Activated CD8-positive, alpha-beta memory T cell treated with anti-CD3 and anti-CD28 coated beads, Interleukin-2, amount 10 ng/mL, durations not matched to agents 7 days and 5 days (primary cell): ENCODE data around the gene ENO1. TPM values are rescaled to one million over a fixed set of nuclear protein-coding genes. Genes with fewer than 3 reads are reported as not detected.
"Not testable (repeated sequence)": the region's sequence is repeated elsewhere in the genome, so short reads cannot be mapped to it uniquely, and the experiment has no call there.

Experiments
- ATAC-seq: fragments of 150-1000 bp; cut with Tn5 transposase; one replicate; pipeline ENCODE4 v1.10.0; 2021; ENCODE audit warnings: moderate library complexity
- CTCF ChIA-PET: fragments of 350-600 bp; sonication (Branson Sonifier 250); formaldehyde crosslinking; loops from one replicate; lab custom pipeline; 2021; ENCODE audit warnings: antibody characterized with exemption; lab: Charles Lee
- DNase-seq: peaks from one replicate; pipeline ENCODE4 v3.0.0-alpha.2; 2020
- H3K27ac Mint-ChIP-seq: one replicate; pipeline ENCODE4 v1.8.0; 2021; ENCODE audit warnings: mild to moderate bottlenecking, mixed read lengths
- H3K27me3 Mint-ChIP-seq: one replicate; pipeline ENCODE4 v1.8.0; 2021; ENCODE audit warnings: mixed read lengths
- H3K36me3 Mint-ChIP-seq: one replicate; pipeline ENCODE4 v1.8.0; 2021; ENCODE audit warnings: mild to moderate bottlenecking, mixed read lengths
- H3K4me1 Mint-ChIP-seq: one replicate; pipeline ENCODE4 v1.8.0; 2021; ENCODE audit warnings: mixed read lengths
- H3K4me3 Mint-ChIP-seq: one replicate; pipeline ENCODE4 v1.8.0; 2021; ENCODE audit warnings: mild to moderate bottlenecking, moderate library complexity, mixed read lengths
- H3K9me3 Mint-ChIP-seq: one replicate; pipeline ENCODE4 v1.8.0; 2022; ENCODE audit warnings: low read depth, mixed read lengths
- total RNA-seq, 2 experiments: library from RNA; stranded (reverse); gene quantifications; one replicate each; pipeline ENCODE4 v1.2.3, GENCODE V29; 2021

ENO1 gene
- total RNA-seq, 2 experiments from 2014 or later, result 2,070 to 2,300 TPM

- Mint-ChIP-seq H3K9me3 (peaks cover under 1% of the 10 kb centered on the region), H3K4me1 (peaks cover 8% of the 10 kb centered on the region), H3K4me3 (no peak overlapping the region), H3K36me3 (no peaks in the 10 kb centered on the region), H3K27ac (no peak overlapping the region), H3K27me3 (peaks cover 2% of the 10 kb centered on the region)
- CTCF ChIA-PET, result interaction anchor here (0.8 to 8.0 kb wide), 29 partner anchors 9 to 464 kb away, joined by 3 to 86 read pairs (median 6); partner anchors contain the start of genes ENO1 and RERE
- DNase-seq (no peak), ATAC-seq (no peak)
Observed at GRCh38 chr1:8847990-8848389, 30.5 kb downstream of the ENO1 start.

GRCh38 chr1:8846263-8846662 is 32.2 kb downstream of the ENO1 start:
- ATAC-seq (no peak), DNase-seq (no peak)
- Mint-ChIP-seq H3K27ac (no peak overlapping the region), H3K4me1 (peaks cover 6% of the 10 kb centered on the region), H3K36me3 (no peaks in the 10 kb centered on the region), H3K27me3 (peaks cover 5% of the 10 kb centered on the region), H3K9me3 (peaks cover 3% of the 10 kb centered on the region), H3K4me3 (no peak overlapping the region)
- CTCF ChIA-PET, result interaction anchor here (0.9 to 8.0 kb wide), 2 partner anchors 14 to 285 kb away, joined by 3 to 86 read pairs; no protein-coding TSS in a partner anchor

GRCh38 chr1:8845104-8846097 is 33.1 kb downstream of the ENO1 start:
- H3K4me1 Mint-ChIP-seq, result peaks cover 6% of the 10 kb centered on the region
- H3K4me3 Mint-ChIP-seq, result no peak overlapping the region
- peaks cover 6% of the 10 kb centered on the region for H3K9me3 Mint-ChIP-seq
- ATAC-seq (no peak), DNase-seq (no peak)
- CTCF ChIA-PET, result interaction anchor here (1.0 to 8.0 kb wide), 5 partner anchors 15 to 830 kb away, joined by 3 to 86 read pairs (median 3); no protein-coding TSS in a partner anchor
- H3K27me3 Mint-ChIP-seq, result peaks cover 5% of the 10 kb centered on the region
- H3K36me3 Mint-ChIP-seq, result no peaks in the 10 kb centered on the region
- H3K27ac Mint-ChIP-seq, result no peak overlapping the region

- H3K27ac Mint-ChIP-seq, result no peak overlapping the region
- peaks cover 5% of the 10 kb centered on the region for H3K27me3 Mint-ChIP-seq
- ATAC-seq (no peak), DNase-seq (no peak)
- CTCF ChIA-PET, result interaction anchor here (1.0 to 2.1 kb wide), 4 partner anchors 22 to 829 kb away, joined by 3 to 6 read pairs (median 3); no protein-coding TSS in a partner anchor
- peaks cover 6% of the 10 kb centered on the region for H3K9me3 Mint-ChIP-seq
- H3K36me3 Mint-ChIP-seq, result no peaks in the 10 kb centered on the region
- H3K4me3 Mint-ChIP-seq, result no peak overlapping the region
- peaks cover 6% of the 10 kb centered on the region for H3K4me1 Mint-ChIP-seq
Observed at GRCh38 chr1:8844501-8845006, 33.9 kb downstream of the ENO1 start.

GRCh38 chr1:8841395-8841794 is 37.1 kb downstream of the ENO1 start:
- Mint-ChIP-seq H3K27ac (no peak overlapping the region), H3K9me3 (peaks cover 6% of the 10 kb centered on the region), H3K4me1 (no peaks in the 10 kb centered on the region), H3K4me3 (no peak overlapping the region), H3K27me3 (peaks cover 17% of the 10 kb centered on the region), H3K36me3 (no peaks in the 10 kb centered on the region)
- CTCF ChIA-PET, result no interaction called here
- DNase-seq, result no peak
- ATAC-seq, result no peak

GRCh38 chr1:8839990-8840389 is 38.5 kb downstream of the ENO1 start:
- no peak for ATAC-seq
- no peak for DNase-seq
- Mint-ChIP-seq H3K27ac (no peak overlapping the region), H3K9me3 (peaks cover 6% of the 10 kb centered on the region), H3K4me1 (no peaks in the 10 kb centered on the region), H3K27me3 (peaks cover 18% of the 10 kb centered on the region), H3K36me3 (no peaks in the 10 kb centered on the region), H3K4me3 (no peak overlapping the region)
- CTCF ChIA-PET, result interaction anchor here (1.6 to 2.5 kb wide), 2 partner anchors 9 to 13 kb away, joined by 5 to 20 read pairs; no protein-coding TSS in a partner anchor

GRCh38 chr1:8835941-8836643 is 42.4 kb downstream of the ENO1 start:
- Mint-ChIP-seq H3K9me3 (peaks cover 2% of the 10 kb centered on the region), H3K4me1 (no peaks in the 10 kb centered on the region), H3K4me3 (no peak overlapping the region), H3K27ac (no peak overlapping the region), H3K27me3 (peaks cover 15% of the 10 kb centered on the region), H3K36me3 (no peaks in the 10 kb centered on the region)
- no peak for DNase-seq
- ATAC-seq, result no peak
- CTCF ChIA-PET, result interaction anchor here (5.7 kb wide), 1 partner anchor 13 kb away, joined by 19 read pairs; no protein-coding TSS in a partner anchor

- ATAC-seq (no peak), DNase-seq (no peak)
- CTCF ChIA-PET, result no interaction called here
- Mint-ChIP-seq H3K36me3 (no peaks in the 10 kb centered on the region), H3K9me3 (no peaks in the 10 kb centered on the region), H3K27ac (no peak overlapping the region), H3K27me3 (peaks cover 2% of the 10 kb centered on the region), H3K4me1 (peaks cover 10% of the 10 kb centered on the region), H3K4me3 (no peak overlapping the region)
Observed at GRCh38 chr1:8831340-8831739, 47.1 kb downstream of the ENO1 start.

- not testable (repeated sequence) for H3K9me3 Mint-ChIP-seq, ATAC-seq, H3K36me3 Mint-ChIP-seq, H3K4me3 Mint-ChIP-seq, H3K27me3 Mint-ChIP-seq, H3K27ac Mint-ChIP-seq, DNase-seq
- CTCF ChIA-PET, result interaction anchor here (0.7 to 1.0 kb wide), 2 partner anchors 10 to 18 kb away, joined by 3 to 4 read pairs; no protein-coding TSS in a partner anchor
- peaks cover 10% of the 10 kb centered on the region for H3K4me1 Mint-ChIP-seq
Observed at GRCh38 chr1:8830732-8831131, 47.8 kb downstream of the ENO1 start.

- CTCF ChIA-PET, result interaction anchor here (0.8 to 1.4 kb wide), 4 partner anchors 11 to 179 kb away, joined by 3 read pairs; no protein-coding TSS in a partner anchor
- Mint-ChIP-seq H3K9me3 (no peaks in the 10 kb centered on the region), H3K4me3 (no peak overlapping the region), H3K27me3 (peaks cover 13% of the 10 kb centered on the region), H3K27ac (no peak overlapping the region), H3K4me1 (peaks cover 10% of the 10 kb centered on the region), H3K36me3 (no peaks in the 10 kb centered on the region)
- DNase-seq (peak; percentile 35), ATAC-seq (no peak)
Observed at GRCh38 chr1:8825985-8826481, 52.5 kb downstream of the ENO1 start.

- ATAC-seq (no peak), DNase-seq (no peak)
- Mint-ChIP-seq H3K36me3 (no peaks in the 10 kb centered on the region), H3K4me3 (no peak overlapping the region), H3K9me3 (no peaks in the 10 kb centered on the region), H3K27ac (no peak overlapping the region), H3K4me1 (peaks cover 3% of the 10 kb centered on the region), H3K27me3 (peaks cover 20% of the 10 kb centered on the region)
- CTCF ChIA-PET, result no interaction called here
Observed at GRCh38 chr1:8823295-8823664, 55.2 kb downstream of the ENO1 start.

GRCh38 chr1:8822373-8823294 is 55.9 kb downstream of the ENO1 start:
- CTCF ChIA-PET, result interaction anchor here (3.7 kb wide), 1 partner anchor 26 kb away, joined by 17 read pairs; no protein-coding TSS in a partner anchor
- Mint-ChIP-seq H3K27me3 (peaks cover 20% of the 10 kb centered on the region), H3K4me3 (no peak overlapping the region), H3K36me3 (no peaks in the 10 kb centered on the region), H3K9me3 (no peaks in the 10 kb centered on the region), H3K27ac (no peak overlapping the region), H3K4me1 (peaks cover 6% of the 10 kb centered on the region)
- no peak for DNase-seq
- ATAC-seq, result no peak
